HCT116 (cell line): ENCODE measurements around the gene CKM. TPM values are rescaled to one million over a fixed set of nuclear protein-coding genes. Genes with fewer than 3 reads are reported as not detected.

Source experiments
- ATAC-seq: fragments of 200-7000 bp; cut with Tn5 transposase; 2 replicates; pipeline ENCODE4 v1.9.1; 2020; ENCODE audit warnings: mild to moderate bottlenecking, moderate library complexity
- BruUV-seq: library from RNA; stranded (reverse); fragments of 400-500 nt; replicated peaks from 2 replicates; lab custom pipeline; 2021; lab: Mats Ljungman, UMichigan
- CTCF ChIA-PET: fragments of 300-600 bp; sonication (Branson Sonifier 250); formaldehyde crosslinking; loops from one replicate; lab custom pipeline; 2021; ENCODE audit warnings: antibody characterized with exemption; lab: Charles Lee
- POLR2A ChIA-PET: fragments of 300-600, 350-600 bp; sonication (Branson Sonifier 250); formaldehyde crosslinking; loops from one replicate; lab custom pipeline; 2021; ENCODE audit warnings: antibody characterized with exemption; lab: Charles Lee
- RAD21 ChIA-PET, 2 experiments: fragments of 300-600 bp; sonication (Branson Sonifier 250); formaldehyde crosslinking; loops; one replicate each; lab custom pipeline; 2023; ENCODE audit warnings: low total read pairs in 2 of 2; ENCODE audit not compliant: uncharacterized antibody in 2 of 2, unreplicated experiment in 2 of 2, low non-redundant PET in 1 of 2; lab: Charles Lee
- DNase-seq: peaks from one replicate; pipeline ENCODE4 v3.0.0-alpha.2; 2010; ENCODE audit warnings: low read depth, low spot score
- H2AFZ ChIP-seq: fragments of 200-600 bp; shearing (Covaris generic), sonication (generic); 2 replicates; pipeline ENCODE4 v1.6.1; 2017; ENCODE audit warnings: low read depth, mixed run types, mixed read lengths, antibody characterized with exemption, low read length; ENCODE audit not compliant: poor library complexity, severe bottlenecking
- H3K27ac ChIP-seq: 2 replicates; pipeline ENCODE4 v1.5.1; 2012; ENCODE audit warnings: low read depth, low read length
- H3K27me3 ChIP-seq: fragments of 200-600 bp; sonication (generic); 2 replicates; pipeline ENCODE4 v1.6.1; 2016; ENCODE audit warnings: mixed run types, low read length, mixed read lengths; ENCODE audit not compliant: insufficient read depth
- H3K36me3 ChIP-seq, 2 experiments: fragments of 200-500 bp in 1 of 2; fragments of 200-600 bp in 1 of 2; sonication (Bioruptor generic) in 1 of 2; sonication (generic) in 1 of 2; 2 replicates each; pipeline versions ENCODE4 v1.5.1 to v1.6.1; 2014 to 2016; ENCODE audit warnings: low read length in 2 of 2, inconsistent platforms in 1 of 2, mixed read lengths in 1 of 2, mixed run types in 1 of 2; ENCODE audit not compliant: insufficient read depth in 2 of 2, control insufficient read depth in 1 of 2
- H3K4me1 ChIP-seq, 2 experiments: fragments of 200-600 bp in 1 of 2; sonication (generic) in 1 of 2; 2 replicates each; pipeline versions ENCODE4 v1.5.1 to v1.6.1; 2012 to 2017; ENCODE audit warnings: low read length in 2 of 2, inconsistent platforms in 1 of 2, mild to moderate bottlenecking in 1 of 2, mixed read lengths in 1 of 2, mixed run types in 1 of 2, moderate library complexity in 1 of 2; ENCODE audit not compliant: insufficient read depth in 2 of 2, control insufficient read depth in 1 of 2
- H3K4me2 ChIP-seq: fragments of 200-600 bp; sonication (generic); 2 replicates; pipeline ENCODE4 v1.6.1; 2017; ENCODE audit warnings: mixed run types, low read length, mixed read lengths
- H3K4me3 ChIP-seq, 2 experiments: fragments of 200-600 bp in 1 of 2; sonication (generic) in 1 of 2; replicated peaks in 1 of 2; 2 replicates each; pipeline ENCODE4 v1.5.1; 2011 to 2016; ENCODE audit warnings: low read length in 2 of 2, control low read depth in 1 of 2, low read depth in 1 of 2, mild to moderate bottlenecking in 1 of 2, mixed read lengths in 1 of 2, mixed run types in 1 of 2
- H3K79me2 ChIP-seq: fragments of 200-600 bp; sonication (generic); 2 replicates; pipeline ENCODE4 v1.6.1; 2017; ENCODE audit warnings: mild to moderate bottlenecking, mixed run types, low read length, moderate library complexity, mixed read lengths; ENCODE audit not compliant: insufficient read depth
- H3K9ac ChIP-seq: fragments of 200-600 bp; sonication (generic); 2 replicates; pipeline ENCODE4 v1.6.1; 2016; ENCODE audit warnings: low read length, mixed read lengths
- H3K9me2 ChIP-seq: fragments of 200-600 bp; sonication (generic), shearing (Covaris generic); 2 replicates; pipeline ENCODE4 v1.6.1; 2017; ENCODE audit warnings: mixed run types, mild to moderate bottlenecking, moderate library complexity; ENCODE audit not compliant: insufficient read depth
- H3K9me3 ChIP-seq, 2 experiments: fragments of 200-500 bp in 1 of 2; fragments of 200-600 bp in 1 of 2; sonication (Bioruptor generic) in 1 of 2; sonication (generic) in 1 of 2; 2 replicates each; pipeline ENCODE4 v1.6.1; 2014 to 2017; ENCODE audit warnings: low read length in 2 of 2, mixed read lengths in 2 of 2, inconsistent platforms in 1 of 2, low read depth in 1 of 2, mild to moderate bottlenecking in 1 of 2, mixed run types in 1 of 2, moderate library complexity in 1 of 2; ENCODE audit not compliant: control insufficient read depth in 1 of 2, insufficient read depth in 1 of 2
- H4K20me1 ChIP-seq: fragments of 200-600 bp; sonication (generic), shearing (Covaris generic); 2 replicates; pipeline ENCODE4 v1.6.1; 2017; ENCODE audit warnings: mixed run types, mild to moderate bottlenecking, moderate library complexity; ENCODE audit not compliant: insufficient read depth
- ATF3 ChIP-seq: IDR thresholded peaks from 2 replicates; pipeline ENCODE4 v1.6.1; 2012
- CBX3 ChIP-seq: IDR thresholded peaks from 2 replicates; pipeline ENCODE4 v1.6.1; 2012; ENCODE audit warnings: low read depth
- CEBPB ChIP-seq: IDR thresholded peaks from 2 replicates; pipeline ENCODE4 v1.6.1; 2012; ENCODE audit warnings: low read depth
- EGR1 ChIP-seq: IDR thresholded peaks from 2 replicates; pipeline ENCODE4 v1.6.1; 2012; ENCODE audit warnings: low read depth
- ELF1 ChIP-seq: IDR thresholded peaks from 2 replicates; pipeline ENCODE4 v1.6.1; 2012; ENCODE audit warnings: low read depth, borderline replicate concordance
- EZH2 ChIP-seq: fragments of 200-600 bp; sonication (generic); IDR thresholded peaks from 2 replicates; pipeline ENCODE4 v1.6.1; 2017; ENCODE audit warnings: antibody characterized with exemption, mixed run types
- EZH2phosphoT487 ChIP-seq: fragments of 200-600 bp; IDR thresholded peaks from 2 replicates; pipeline ENCODE4 v1.6.1; 2018; ENCODE audit warnings: antibody characterized with exemption, borderline replicate concordance
- FOSL1 ChIP-seq: IDR thresholded peaks from 2 replicates; pipeline ENCODE4 v1.6.1; 2012; ENCODE audit warnings: low read depth
- JUND ChIP-seq: IDR thresholded peaks from 2 replicates; pipeline ENCODE4 v1.6.1; 2012
- POLR2A ChIP-seq: IDR thresholded peaks from 2 replicates; pipeline ENCODE4 v1.7.0; 2011; ENCODE audit warnings: borderline replicate concordance; ENCODE audit not compliant: insufficient read depth, insufficient read length; ENCODE audit errors: extremely low read depth
- RAD21 ChIP-seq: IDR thresholded peaks from 2 replicates; pipeline ENCODE4 v1.6.1; 2012; ENCODE audit warnings: low read depth, mild to moderate bottlenecking
- REST ChIP-seq: IDR thresholded peaks from 2 replicates; pipeline ENCODE4 v1.6.1; 2012; ENCODE audit warnings: low read depth
- SIN3A ChIP-seq: IDR thresholded peaks from 2 replicates; pipeline ENCODE4 v1.6.1; 2012; ENCODE audit warnings: low read depth
- SRF ChIP-seq: IDR thresholded peaks from 2 replicates; pipeline ENCODE4 v1.6.1; 2012; ENCODE audit warnings: low read depth
- TCF7L2 ChIP-seq: IDR thresholded peaks from 2 replicates; pipeline ENCODE4 v1.7.0; 2011; ENCODE audit warnings: borderline replicate concordance, inconsistent platforms; ENCODE audit not compliant: insufficient read depth, insufficient read length; ENCODE audit errors: extremely low read depth
- YY1 ChIP-seq: IDR thresholded peaks from 2 replicates; pipeline ENCODE4 v1.6.1; 2011; ENCODE audit warnings: low read length, low read depth, moderate library complexity, mild to moderate bottlenecking; ENCODE audit not compliant: insufficient replicate concordance; ENCODE audit errors: extremely low read depth
- ZFX ChIP-seq: fragments of 450-650 bp; IDR thresholded peaks from 2 replicates; pipeline ENCODE4 v1.6.1; 2017
- ZNF274 ChIP-seq: fragments of 200-500 bp; sonication (Bioruptor generic); IDR thresholded peaks from 2 replicates; pipeline ENCODE4 v1.6.1; 2014; ENCODE audit warnings: mild to moderate bottlenecking, low read depth, low read length, inconsistent platforms
- intact Hi-C: fragments of 100-400 bp; cut with micrococcal nuclease; formaldehyde crosslinking; loops from 2 replicates; pipeline ENCODE4 v1.10.0; 2022
- total RNA-seq: library from RNA; stranded (reverse); gene quantifications from one replicate; pipeline ENCODE4 v1.2.1, GENCODE V29; 2021; ENCODE audit not compliant: unreplicated experiment
- TF ChIP-seq, protein P1 (sequence below), 3 experiments: fragments of 200-600 bp in 1 of 3; sonication (generic) in 1 of 3; IDR thresholded peaks in 2 of 3; conservative IDR thresholded peaks in 1 of 3; 2 replicates each; pipeline ENCODE4 v1.5.1; 2012 to 2017; ENCODE audit warnings: low read depth in 2 of 3, low read length in 2 of 3, antibody characterized with exemption in 1 of 3, borderline replicate concordance in 1 of 3, control low read depth in 1 of 3, mild to moderate bottlenecking in 1 of 3, mixed read lengths in 1 of 3, mixed run types in 1 of 3, moderate library complexity in 1 of 3; ENCODE audit not compliant: insufficient read depth in 1 of 3

The CKM gene
- total RNA-seq, 1 experiment from 2014 or later: not detected

- no peak overlapping the region for H3K27ac ChIP-seq
- POLR2A ChIA-PET: no interaction called here
- no peak overlapping the region for H3K4me2 ChIP-seq
Measured at GRCh38 chr19:45323671-45324081, 1.0 kb upstream of the CKM start.

More at GRCh38 chr19:45323671-45324081, 1.0 kb upstream of the CKM start:
- no peaks in the 10 kb centered on the region for H3K36me3 ChIP-seq
- no peaks in the 10 kb centered on the region for H3K9me3 ChIP-seq
- no peaks in the 10 kb centered on the region for H4K20me1 ChIP-seq
- CTCF ChIA-PET: no interaction called here
- H3K27me3 ChIP-seq: no peaks in the 10 kb centered on the region
- no TSS peak for BruUV-seq
- H2AFZ ChIP-seq: no peak overlapping the region
- DNase-seq (no peak), ATAC-seq (no peak)
- no peaks in the 10 kb centered on the region for H3K9me2 ChIP-seq
- H3K4me1 ChIP-seq: peaks cover 23 to 29% of the 10 kb centered on the region in 2 experiments
- H3K9ac ChIP-seq: no peak overlapping the region
- RAD21 ChIA-PET: interaction anchor here in 1 of 2 experiments (0.6 kb wide), 1 partner anchor 347 kb away, joined by 3 read pairs; no protein-coding TSS in a partner anchor
- no peak for TF ChIP-seq EGR1
- no peak for TF ChIP-seq JUND
- no peak for TF ChIP-seq SRF
- no peak for TF ChIP-seq EZH2
- TF ChIP-seq, protein P1, sequence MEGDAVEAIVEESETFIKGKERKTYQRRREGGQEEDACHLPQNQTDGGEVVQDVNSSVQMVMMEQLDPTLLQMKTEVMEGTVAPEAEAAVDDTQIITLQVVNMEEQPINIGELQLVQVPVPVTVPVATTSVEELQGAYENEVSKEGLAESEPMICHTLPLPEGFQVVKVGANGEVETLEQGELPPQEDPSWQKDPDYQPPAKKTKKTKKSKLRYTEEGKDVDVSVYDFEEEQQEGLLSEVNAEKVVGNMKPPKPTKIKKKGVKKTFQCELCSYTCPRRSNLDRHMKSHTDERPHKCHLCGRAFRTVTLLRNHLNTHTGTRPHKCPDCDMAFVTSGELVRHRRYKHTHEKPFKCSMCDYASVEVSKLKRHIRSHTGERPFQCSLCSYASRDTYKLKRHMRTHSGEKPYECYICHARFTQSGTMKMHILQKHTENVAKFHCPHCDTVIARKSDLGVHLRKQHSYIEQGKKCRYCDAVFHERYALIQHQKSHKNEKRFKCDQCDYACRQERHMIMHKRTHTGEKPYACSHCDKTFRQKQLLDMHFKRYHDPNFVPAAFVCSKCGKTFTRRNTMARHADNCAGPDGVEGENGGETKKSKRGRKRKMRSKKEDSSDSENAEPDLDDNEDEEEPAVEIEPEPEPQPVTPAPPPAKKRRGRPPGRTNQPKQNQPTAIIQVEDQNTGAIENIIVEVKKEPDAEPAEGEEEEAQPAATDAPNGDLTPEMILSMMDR (IDR thresholded peaks at IDR 0.05 in 2 of 3, conservative IDR thresholded peaks at IDR 0.05 in 1 of 3; ENCODE audit: borderline replicate concordance in 1 of 3, insufficient read depth in 1 of 3, low read depth in 2 of 3, low read length in 2 of 3): no peak
- TF ChIP-seq FOSL1: no peak
- TF ChIP-seq YY1: no peak
- no peak for TF ChIP-seq REST
- no peak for TF ChIP-seq RAD21
- TF ChIP-seq TCF7L2: no peak
- TF ChIP-seq POLR2A: no peak
- TF ChIP-seq SIN3A: no peak
- TF ChIP-seq CBX3: no peak
- no peak for TF ChIP-seq ZFX
- no peak for TF ChIP-seq ZNF274
- TF ChIP-seq ELF1: no peak
- no peak for TF ChIP-seq ATF3
- no peak for TF ChIP-seq EZH2phosphoT487
- TF ChIP-seq CEBPB: no peak
- no peak overlapping the region for H3K4me3 ChIP-seq
- intact Hi-C loops: no loop called here
- no peaks in the 10 kb centered on the region for H3K79me2 ChIP-seq
